ENCODE results near the gene LCN10.
"Not testable (repeated sequence)": the region's sequence is repeated elsewhere in the genome, so short reads cannot be mapped to it uniquely, and the experiment has no call there.

Gene LCN10

DNA sequence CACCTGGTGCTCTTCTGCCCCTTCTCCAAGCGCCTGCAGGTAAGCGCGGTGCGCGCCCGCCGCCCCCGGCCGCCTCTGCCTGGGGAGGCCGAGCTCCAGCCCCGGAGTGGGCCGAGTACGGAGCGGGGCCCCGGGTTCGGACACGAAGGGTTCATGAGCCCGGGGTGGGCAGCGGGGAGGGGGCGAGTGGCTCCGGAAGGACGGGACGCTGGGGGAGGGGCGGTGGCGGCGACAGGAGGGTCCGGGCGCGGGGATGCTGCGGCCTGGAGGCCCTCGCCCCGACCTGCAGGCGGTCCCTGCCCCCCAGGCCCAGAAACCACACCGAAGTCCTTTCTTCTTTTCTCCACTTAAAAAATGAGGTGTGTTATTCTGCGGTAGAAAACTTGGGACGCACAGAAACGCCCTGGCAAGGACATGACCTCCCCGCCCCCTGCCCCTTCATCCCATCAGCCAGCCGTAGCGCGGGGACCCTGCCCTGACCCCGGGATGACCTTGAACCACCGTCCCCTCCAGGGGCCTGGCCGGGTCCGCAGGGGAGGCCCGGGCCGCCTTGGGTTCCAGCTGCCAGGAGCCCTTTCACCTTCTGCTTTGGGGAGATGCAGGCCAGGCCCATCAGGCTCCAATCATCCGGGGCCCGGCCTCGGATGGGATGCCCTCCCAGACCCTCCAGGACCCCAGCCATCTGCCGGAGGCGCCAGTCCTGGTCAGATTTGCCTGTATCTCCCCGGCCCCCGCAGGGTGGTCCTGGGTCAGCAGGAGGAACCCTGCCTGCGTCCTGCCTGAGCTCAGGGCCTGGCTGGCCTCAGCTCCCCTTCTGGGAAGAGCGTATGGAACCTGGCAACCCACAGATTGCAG, 29.8 kb downstream of the LCN10 start:
- peaks cover 24% of the 10 kb centered on the region for H3K4me1 Mint-ChIP-seq
- peak overlapping the region; percentile 36 for H3K4me3 Mint-ChIP-seq
- peaks cover 64% of the 10 kb centered on the region for H3K27me3 Mint-ChIP-seq
- H3K36me3 Mint-ChIP-seq = no peaks in the 10 kb centered on the region
- no peak for ATAC-seq
- H3K9me3 Mint-ChIP-seq = no peaks in the 10 kb centered on the region
- no peak overlapping the region for H3K27ac Mint-ChIP-seq

DNA sequence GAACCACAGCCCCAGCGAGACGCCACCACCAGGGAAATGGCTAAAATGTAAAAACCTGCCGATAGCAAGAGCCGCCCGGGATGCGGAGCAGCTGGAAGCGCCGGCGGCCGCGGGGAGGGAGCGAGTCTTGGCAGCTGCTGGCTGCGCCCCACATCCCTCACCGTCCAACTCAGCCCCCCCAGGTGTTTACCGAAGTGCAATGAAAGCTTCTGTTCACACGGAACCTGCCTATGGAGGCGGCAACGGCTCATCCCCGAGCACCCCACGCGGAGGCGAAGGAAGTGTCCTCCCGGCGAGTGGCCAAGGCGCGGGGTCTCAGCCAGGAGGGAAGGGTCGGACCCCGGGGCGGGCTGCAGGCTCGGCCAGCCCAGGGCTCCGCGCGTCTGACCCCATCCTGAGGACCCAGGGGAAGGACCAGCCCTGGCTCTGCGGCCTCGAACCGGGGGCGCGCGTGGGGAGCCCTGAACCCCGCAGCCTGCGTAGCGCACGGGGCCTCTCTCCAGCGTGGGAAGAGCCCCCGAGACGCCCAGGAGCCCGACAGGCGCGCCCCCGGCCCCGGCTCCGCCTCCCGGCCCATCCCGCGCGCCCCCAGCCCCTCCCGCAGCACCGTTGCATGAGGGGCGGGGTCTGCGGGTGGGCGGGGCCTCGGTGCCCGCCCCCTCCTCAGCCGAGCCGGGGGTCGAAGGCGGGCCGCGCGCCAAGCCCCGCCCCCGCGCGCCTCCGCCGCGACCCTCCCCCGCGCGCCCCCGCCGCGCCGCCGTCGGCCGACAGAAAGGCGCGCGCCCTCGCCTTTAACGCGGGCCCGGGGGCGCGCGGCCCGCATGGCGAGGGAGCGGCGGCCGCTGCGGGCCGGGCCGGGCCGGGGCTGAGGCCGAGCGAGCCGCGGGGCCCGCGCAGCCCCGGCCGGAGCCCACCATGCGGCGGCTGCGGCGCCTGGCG, 30.7 kb downstream of the LCN10 start, which contains the start of gene DIPK1B:
DIPK1B (plus strand) TSS at position 822 of the 939 bp plus-strand sequence; CDS start at position 916, 94 bp downstream.
- peaks cover 64% of the 10 kb centered on the region for H3K27me3 Mint-ChIP-seq
- ATAC-seq = no peak
- H3K27ac Mint-ChIP-seq = no peak within 1 kb of the TSS

DNA sequence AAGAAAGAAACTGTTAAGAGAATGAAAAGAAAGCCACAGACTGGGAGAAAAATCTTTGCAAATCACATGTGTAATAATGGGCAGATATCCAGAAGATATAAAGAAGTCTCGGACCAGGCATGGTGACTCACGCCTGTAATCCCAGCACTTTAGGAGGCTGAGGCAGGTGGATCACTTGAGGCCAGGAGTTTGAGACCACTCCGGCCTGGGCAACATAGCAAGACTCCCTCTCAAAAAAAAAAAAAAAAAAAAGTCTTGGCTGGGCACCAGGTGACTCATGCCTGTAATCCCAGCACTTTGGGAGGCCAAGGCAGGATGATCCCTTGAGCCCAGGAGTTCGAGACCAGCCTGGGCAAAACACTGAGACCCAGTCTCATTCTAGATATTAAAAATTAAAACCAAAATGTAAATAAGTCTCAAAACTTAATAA, 31.5 kb downstream of the LCN10 start:
- peak overlapping the region; percentile 52 for H3K4me3 Mint-ChIP-seq
- not testable (repeated sequence) for H3K27ac Mint-ChIP-seq

More for the DNA sequence above, 30.7 kb downstream of the LCN10 start, which contains the start of gene DIPK1B:
- Mint-ChIP-seq H3K4me1 (peaks cover 24% of the 10 kb centered on the region), H3K36me3 (no peaks in the 10 kb centered on the region), H3K9me3 (no peaks in the 10 kb centered on the region), H3K4me3 (peak within 1 kb of the TSS; percentile 57)

GRCh38 chr9:136710543-136710942, 32.2 kb downstream of the LCN10 start:
- H3K27me3 Mint-ChIP-seq = peaks cover 50% of the 10 kb centered on the region
- no peak for ATAC-seq
- H3K36me3 Mint-ChIP-seq = no peaks in the 10 kb centered on the region
- no peak overlapping the region for H3K27ac Mint-ChIP-seq
- H3K4me3 Mint-ChIP-seq = no peak overlapping the region
- H3K4me1 Mint-ChIP-seq = peaks cover 24% of the 10 kb centered on the region
- H3K9me3 Mint-ChIP-seq = no peaks in the 10 kb centered on the region

More for the DNA sequence above, 31.5 kb downstream of the LCN10 start:
- H3K36me3 Mint-ChIP-seq, H3K9me3 Mint-ChIP-seq, ATAC-seq: not testable (repeated sequence)
- Mint-ChIP-seq H3K27me3 (peaks cover 57% of the 10 kb centered on the region), H3K4me1 (peaks cover 24% of the 10 kb centered on the region)

- no peak for ATAC-seq
- Mint-ChIP-seq H3K27me3 (peaks cover 44% of the 10 kb centered on the region), H3K4me3 (no peak overlapping the region), H3K36me3 (no peaks in the 10 kb centered on the region), H3K4me1 (peaks cover 21% of the 10 kb centered on the region), H3K9me3 (no peaks in the 10 kb centered on the region), H3K27ac (no peak overlapping the region)
Observed at GRCh38 chr9:136709454-136710109, 33.2 kb downstream of the LCN10 start.

DNA sequence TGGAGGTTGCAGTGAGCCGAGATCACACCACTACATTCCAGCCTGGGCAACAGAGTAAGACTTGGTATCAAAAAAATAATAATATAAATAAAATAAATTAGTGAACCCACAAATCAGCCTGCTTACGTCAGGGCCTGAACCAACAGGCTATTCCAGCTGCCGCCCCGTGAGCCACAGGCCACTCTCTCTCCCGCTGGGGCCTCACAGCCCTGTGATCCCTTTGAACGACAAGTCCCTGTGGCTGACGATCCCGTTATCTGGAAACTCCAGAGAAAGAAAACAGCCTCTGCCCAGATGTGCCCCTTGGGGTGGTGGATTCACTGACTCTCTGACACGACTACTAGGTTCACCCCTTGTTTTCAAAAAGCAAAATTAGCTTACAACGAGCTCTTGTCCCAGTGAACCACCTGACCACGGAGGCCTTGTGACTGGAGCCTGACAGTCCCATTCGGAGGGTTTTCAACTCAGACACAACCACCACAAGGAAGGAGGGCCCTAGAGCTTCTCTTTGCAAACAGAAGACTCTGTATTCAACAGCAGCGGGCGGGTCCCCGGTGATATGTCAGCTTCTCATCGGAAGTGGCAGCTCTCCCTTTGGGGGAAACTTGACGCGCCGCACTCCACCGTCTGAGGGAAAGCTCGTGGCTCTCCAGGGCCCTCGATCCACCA, 34.8 kb downstream of the LCN10 start:
- H3K36me3 Mint-ChIP-seq = no peaks in the 10 kb centered on the region
- peaks cover 28% of the 10 kb centered on the region for H3K27me3 Mint-ChIP-seq
- H3K9me3 Mint-ChIP-seq = no peaks in the 10 kb centered on the region
- H3K27ac Mint-ChIP-seq = no peak overlapping the region
- no peak overlapping the region for H3K4me3 Mint-ChIP-seq
- no peak for ATAC-seq
- peaks cover 12% of the 10 kb centered on the region for H3K4me1 Mint-ChIP-seq

GRCh38 chr9:136707011-136707410, 35.7 kb downstream of the LCN10 start:
- Mint-ChIP-seq H3K36me3 (no peaks in the 10 kb centered on the region), H3K27me3 (peaks cover 28% of the 10 kb centered on the region), H3K4me1 (peaks cover 16% of the 10 kb centered on the region), H3K4me3 (no peak overlapping the region), H3K27ac (no peak overlapping the region), H3K9me3 (no peaks in the 10 kb centered on the region)
- ATAC-seq = no peak

DNA sequence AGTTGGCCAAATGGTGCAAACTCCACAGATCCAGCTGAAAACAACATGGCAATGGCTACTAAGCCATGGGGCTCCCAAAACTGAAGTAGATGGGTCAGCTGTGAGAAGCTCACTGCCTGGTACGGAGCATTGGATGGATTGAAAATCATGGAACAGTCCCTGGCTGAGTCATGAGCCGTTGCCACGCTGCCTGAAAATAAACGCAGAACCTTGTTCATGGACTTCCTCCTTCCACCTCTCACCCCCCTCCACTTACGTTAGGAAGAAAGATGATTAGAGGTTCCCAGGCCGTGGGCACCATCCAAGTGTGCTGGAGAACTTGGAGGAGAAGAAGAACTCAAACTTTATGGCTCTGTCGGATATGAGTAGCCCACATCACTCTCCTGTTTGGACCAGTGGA, 37.2 kb downstream of the LCN10 start:
- Mint-ChIP-seq H3K36me3 (no peaks in the 10 kb centered on the region), H3K27ac (no peak overlapping the region), H3K9me3 (no peaks in the 10 kb centered on the region), H3K4me3 (no peak overlapping the region), H3K4me1 (peaks cover 25% of the 10 kb centered on the region), H3K27me3 (peaks cover 22% of the 10 kb centered on the region)
- no peak for ATAC-seq

DNA sequence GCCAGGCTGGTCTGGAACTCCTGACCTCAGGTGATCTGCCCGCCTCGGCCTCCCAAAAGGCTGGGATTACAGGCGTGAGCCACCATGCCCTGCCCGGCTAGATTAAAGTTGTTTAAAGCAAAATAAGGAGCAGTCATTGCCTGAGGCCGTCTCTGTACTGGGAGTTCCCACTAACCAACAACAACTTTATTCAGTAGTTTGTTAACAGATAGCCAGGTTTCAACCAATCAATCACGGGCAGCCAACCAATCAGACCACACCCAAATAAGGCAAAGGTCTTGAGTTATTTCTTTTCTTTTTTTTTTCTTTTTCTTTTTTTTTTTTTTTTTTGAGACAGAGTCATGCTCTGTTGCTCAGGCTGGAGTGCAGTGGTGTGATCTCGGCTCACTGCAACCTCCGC, 38.0 kb downstream of the LCN10 start:
- not testable (repeated sequence) for H3K9me3 Mint-ChIP-seq, ATAC-seq

DNA sequence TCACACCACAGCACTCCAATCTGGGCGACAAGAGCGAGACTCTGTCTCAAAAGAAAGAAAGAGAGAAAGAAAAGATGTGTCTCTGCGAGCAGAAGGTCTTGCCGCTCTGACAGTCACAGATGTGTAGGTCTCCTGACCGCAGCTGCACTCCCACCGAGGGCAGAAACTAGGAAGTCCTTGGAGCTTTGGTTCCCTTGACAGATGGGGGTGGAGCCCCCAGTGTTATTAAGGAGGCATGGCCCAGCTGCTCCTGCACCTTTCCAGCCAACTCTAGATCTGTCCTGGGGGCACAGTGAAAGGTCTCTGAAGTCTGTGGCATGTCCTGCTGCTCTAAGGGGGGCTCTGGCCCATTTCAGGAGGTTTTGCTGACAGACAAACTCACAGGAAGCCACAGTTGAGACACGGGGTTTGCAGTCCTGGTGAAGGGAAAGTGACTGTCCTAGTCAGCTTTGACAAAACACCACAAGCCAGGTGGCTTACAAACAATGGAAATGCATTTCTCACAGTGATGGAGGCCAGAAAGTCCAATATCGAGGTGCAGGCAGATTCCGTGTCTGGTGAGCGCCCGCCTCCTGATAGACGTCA, 39.4 kb downstream of the LCN10 start:
- no peak overlapping the region for H3K4me3 Mint-ChIP-seq
- no peaks in the 10 kb centered on the region for H3K36me3 Mint-ChIP-seq
- no peak overlapping the region for H3K27ac Mint-ChIP-seq
- ATAC-seq = no peak
- no peaks in the 10 kb centered on the region for H3K9me3 Mint-ChIP-seq
- H3K27me3 Mint-ChIP-seq = peaks cover 23% of the 10 kb centered on the region
- H3K4me1 Mint-ChIP-seq = peaks cover 31% of the 10 kb centered on the region

More for the DNA sequence above, 38.0 kb downstream of the LCN10 start:
- not testable (repeated sequence) for H3K27ac Mint-ChIP-seq, H3K4me3 Mint-ChIP-seq, H3K36me3 Mint-ChIP-seq
- Mint-ChIP-seq H3K27me3 (peaks cover 21% of the 10 kb centered on the region), H3K4me1 (peaks cover 31% of the 10 kb centered on the region)

GRCh38 chr9:136701668-136702053, 41.1 kb downstream of the LCN10 start:
- Mint-ChIP-seq H3K4me1 (peaks cover 40% of the 10 kb centered on the region), H3K36me3 (no peaks in the 10 kb centered on the region), H3K4me3 (peak overlapping the region; percentile 73), H3K9me3 (no peaks in the 10 kb centered on the region), H3K27ac (peak overlapping the region; percentile 93), H3K27me3 (peaks cover 40% of the 10 kb centered on the region)
- no peak for ATAC-seq

GRCh38 chr9:136700959-136701667, 41.6 kb downstream of the LCN10 start:
- H3K27ac Mint-ChIP-seq = peak overlapping the region; percentile 93
- peaks cover 46% of the 10 kb centered on the region for H3K27me3 Mint-ChIP-seq
- H3K4me3 Mint-ChIP-seq = peak overlapping the region; percentile 73
- H3K4me1 Mint-ChIP-seq = peaks cover 40% of the 10 kb centered on the region
- H3K36me3 Mint-ChIP-seq = no peaks in the 10 kb centered on the region
- peak; percentile 89 for ATAC-seq
- H3K9me3 Mint-ChIP-seq = no peaks in the 10 kb centered on the region

DNA sequence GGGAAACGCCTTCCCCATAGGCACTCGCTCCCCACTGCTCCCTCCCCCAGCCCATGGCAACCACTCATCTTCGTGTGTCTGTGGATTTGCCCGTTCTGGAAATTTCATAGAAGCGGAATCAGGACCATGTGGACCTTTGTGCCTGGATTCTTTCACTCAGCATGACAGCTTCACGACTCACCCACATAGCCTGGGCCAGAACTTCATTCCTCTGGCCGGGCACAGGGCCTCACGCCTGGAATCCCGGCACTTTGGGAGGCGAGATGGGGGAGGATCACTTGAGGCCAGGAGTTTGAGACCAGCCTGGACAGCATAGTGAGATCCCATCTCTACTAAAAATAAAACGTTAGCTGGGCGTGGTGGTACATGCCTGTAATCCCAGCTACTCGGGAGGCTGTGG, 42.4 kb downstream of the LCN10 start:
- no peak for ATAC-seq
- H3K4me1 Mint-ChIP-seq = peaks cover 40% of the 10 kb centered on the region
- no peak overlapping the region for H3K4me3 Mint-ChIP-seq
- H3K27ac Mint-ChIP-seq = peak overlapping the region; percentile 93
- peaks cover 54% of the 10 kb centered on the region for H3K27me3 Mint-ChIP-seq
- no peaks in the 10 kb centered on the region for H3K9me3 Mint-ChIP-seq
- no peaks in the 10 kb centered on the region for H3K36me3 Mint-ChIP-seq

All from stimulated activated memory B cell treated with anti-CD40 and anti-IgM and Interleukin-4, amounts not matched to agents 10 μg/mL and 1 μg/mL and 100 μg/mL, for 72 hours (primary cell).